Measurements from ENCODE around the gene EIF6.

DNA sequence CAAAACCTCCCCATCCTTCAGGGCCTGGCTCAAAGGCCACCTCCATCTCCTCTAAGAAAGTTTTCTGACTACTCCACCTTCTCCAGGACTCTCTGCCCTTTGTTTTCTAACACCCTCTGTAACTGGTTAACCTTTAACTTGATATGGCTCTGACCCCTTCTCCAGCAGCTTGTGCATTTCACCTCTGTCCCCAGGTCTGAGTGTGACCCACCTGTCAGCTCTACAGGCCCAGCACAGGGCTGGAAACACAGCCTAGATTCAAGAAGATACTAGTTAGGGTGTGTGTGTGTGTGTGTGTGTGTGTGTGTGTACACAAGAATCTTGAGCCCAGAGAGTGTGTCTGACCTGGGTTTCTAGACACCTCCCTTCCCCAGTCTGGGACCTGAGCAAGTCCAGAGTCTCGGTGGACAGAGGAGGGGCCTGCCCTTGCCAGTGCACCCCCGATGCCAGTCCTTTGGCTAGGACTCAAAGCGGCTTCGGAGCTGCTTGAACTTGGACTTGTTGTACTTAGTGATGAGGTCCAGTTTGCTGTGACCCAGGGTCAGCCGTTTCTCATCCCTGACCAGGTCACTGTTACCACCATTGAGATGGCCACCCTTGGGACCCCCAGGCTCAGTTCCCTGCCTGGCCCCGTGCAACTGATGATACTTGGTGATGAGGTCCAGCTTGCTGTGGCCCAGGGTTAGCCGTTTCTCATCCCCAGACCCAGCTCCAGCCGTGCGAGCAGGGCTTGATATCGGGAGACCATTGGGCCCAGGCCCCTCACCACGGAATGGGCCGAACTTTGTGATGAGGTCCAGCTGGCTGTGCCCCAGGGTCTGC is 1.7 kb upstream of the EIF6 start:
- TF ChIP-seq POLR2AphosphoS5 (IDR thresholded peaks at IDR 0.05; ENCODE audit: low read depth) (no peak), EZH2phosphoT487 (IDR thresholded peaks at IDR 0.05; ENCODE audit: unreplicated experiment) (no peak), NANOG (IDR thresholded peaks at IDR 0.05; ENCODE audit: borderline replicate concordance) (no peak), EZH2 (IDR thresholded peaks at IDR 0.05; ENCODE audit: low read depth, unreplicated experiment) (no peak), STAT1 (IDR thresholded peaks at IDR 0.05; ENCODE audit: unreplicated experiment) (no peak), JUNB (IDR thresholded peaks at IDR 0.05; ENCODE audit: unreplicated experiment) (no peak)
- TF ChIP-seq, protein P1, sequence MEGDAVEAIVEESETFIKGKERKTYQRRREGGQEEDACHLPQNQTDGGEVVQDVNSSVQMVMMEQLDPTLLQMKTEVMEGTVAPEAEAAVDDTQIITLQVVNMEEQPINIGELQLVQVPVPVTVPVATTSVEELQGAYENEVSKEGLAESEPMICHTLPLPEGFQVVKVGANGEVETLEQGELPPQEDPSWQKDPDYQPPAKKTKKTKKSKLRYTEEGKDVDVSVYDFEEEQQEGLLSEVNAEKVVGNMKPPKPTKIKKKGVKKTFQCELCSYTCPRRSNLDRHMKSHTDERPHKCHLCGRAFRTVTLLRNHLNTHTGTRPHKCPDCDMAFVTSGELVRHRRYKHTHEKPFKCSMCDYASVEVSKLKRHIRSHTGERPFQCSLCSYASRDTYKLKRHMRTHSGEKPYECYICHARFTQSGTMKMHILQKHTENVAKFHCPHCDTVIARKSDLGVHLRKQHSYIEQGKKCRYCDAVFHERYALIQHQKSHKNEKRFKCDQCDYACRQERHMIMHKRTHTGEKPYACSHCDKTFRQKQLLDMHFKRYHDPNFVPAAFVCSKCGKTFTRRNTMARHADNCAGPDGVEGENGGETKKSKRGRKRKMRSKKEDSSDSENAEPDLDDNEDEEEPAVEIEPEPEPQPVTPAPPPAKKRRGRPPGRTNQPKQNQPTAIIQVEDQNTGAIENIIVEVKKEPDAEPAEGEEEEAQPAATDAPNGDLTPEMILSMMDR (conservative IDR thresholded peaks at IDR 0.05; ENCODE audit: low read depth in 2 of 2) = no peak
